Measurements from ENCODE around the gene ANOS1. TPM values are rescaled to one million over a fixed set of nuclear protein-coding genes. Genes with fewer than 3 reads are reported as not detected.

Gene ANOS1
- total RNA-seq, 1 experiment from 2014 or later: 54.9 TPM

GRCh38 chrX:8749697-8750096 lies 17.8 kb upstream of the ANOS1 start:
- H2AK5ac ChIP-seq (ENCODE audit: insufficient read length, low read length): no peak overlapping the region
- H4K5ac ChIP-seq (ENCODE audit: insufficient read length, low read depth, low read length): no peak overlapping the region
- no peaks in the 10 kb centered on the region for H3K36me3 Mint-ChIP-seq (ENCODE audit: insufficient read depth in 1 of 3, low read depth in 3 of 3)
- no peak overlapping the region for H3K27ac ChIP-seq (ENCODE audit: insufficient read length, low read depth, low read length)
- peaks cover 0 to 4% of the 10 kb centered on the region in 2 experiments; a peak in 3 of 5 replicates for H3K9me3 Mint-ChIP-seq
- no peaks in the 10 kb centered on the region for H3K79me1 ChIP-seq (ENCODE audit: insufficient read depth, low read depth, low read length, poor library complexity, severe bottlenecking)
- H2BK120ac ChIP-seq (ENCODE audit: low read depth, low read length, poor library complexity, severe bottlenecking): no peak overlapping the region
- H3K9me3 ChIP-seq (ENCODE audit: control insufficient read depth, low read depth, low read length): no peaks in the 10 kb centered on the region
- H3K4me2 ChIP-seq (ENCODE audit: insufficient read depth, insufficient read length, low read length): no peak overlapping the region
- no peaks in the 10 kb centered on the region for H3K27me3 ChIP-seq (ENCODE audit: insufficient read depth, low read length)
- H2BK5ac ChIP-seq (ENCODE audit: insufficient read length, low read length): no peak overlapping the region
- H2BK15ac ChIP-seq (ENCODE audit: low read depth, low read length): no peak overlapping the region
- no peak overlapping the region for H3K14ac ChIP-seq (ENCODE audit: insufficient read depth, low read length)
- no peak overlapping the region for H2BK12ac ChIP-seq (ENCODE audit: insufficient read length, low read depth, low read length)
- no peak for TF ChIP-seq CTCF (conservative IDR thresholded peaks at IDR 0.05)
- no peaks in the 10 kb centered on the region for H3K4me1 ChIP-seq (ENCODE audit: insufficient read depth, low read length)
- no peak overlapping the region for H3T11ph ChIP-seq (ENCODE audit: low read length)
- no peak overlapping the region for H3K18ac ChIP-seq (ENCODE audit: insufficient read length, low read depth, low read length)
- H4K20me1 ChIP-seq (ENCODE audit: control insufficient read depth, insufficient read depth, insufficient read length): no peaks in the 10 kb centered on the region
- no peaks in the 10 kb centered on the region for H3K23me2 ChIP-seq (ENCODE audit: insufficient read length, low read depth, low read length, poor library complexity, severe bottlenecking)
- peaks cover 3% of the 10 kb centered on the region; the same call in 1 of the 2 replicates for H3K27me3 Mint-ChIP-seq (ENCODE audit: low read depth)
- no peak overlapping the region for H3K27ac Mint-ChIP-seq
- H3K4ac ChIP-seq (ENCODE audit: low read depth, low read length): no peak overlapping the region
- no peaks in the 10 kb centered on the region for H3K79me2 ChIP-seq (ENCODE audit: insufficient read depth, low read length)
- H2AFZ ChIP-seq (ENCODE audit: low read length): no peak overlapping the region
- no peak overlapping the region for H2BK20ac ChIP-seq (ENCODE audit: low read depth, low read length, poor library complexity, severe bottlenecking)
- peaks cover 0 to 3% of the 10 kb centered on the region in 2 experiments; a peak in 1 of 4 replicates for H3K4me1 Mint-ChIP-seq
- no peak overlapping the region for H4K91ac ChIP-seq (ENCODE audit: insufficient read length, low read depth, low read length)
- H3K9ac ChIP-seq (ENCODE audit: extremely low read depth, insufficient read length, low read length): no peak overlapping the region
- no peak overlapping the region for H3K23ac ChIP-seq (ENCODE audit: insufficient read length, low read depth, low read length)
- H3K4me3 Mint-ChIP-seq: no peak overlapping the region
- no peak for DNase-seq
- H4K8ac ChIP-seq (replicated peaks; ENCODE audit: insufficient read length, low read depth, low read length): no peak overlapping the region
- H3K56ac ChIP-seq (ENCODE audit: insufficient read length, low read depth, low read length): no peak overlapping the region
